RWPE1 (cell line): ENCODE results near the gene COPZ2.

Source experiments
- CTCF ChIA-PET: fragments of 350-600 bp; sonication (Branson Sonifier 250); formaldehyde crosslinking; extraction: SDS; loops from one replicate; lab custom pipeline; 2021; lab: Yijun Ruan, JAX
- POLR2A ChIA-PET: fragments of 400-600 bp; formaldehyde crosslinking; extraction: SDS; loops from one replicate; lab custom pipeline; 2020; ENCODE audit warnings: antibody characterized with exemption; ENCODE audit not compliant: low non-redundant PET; lab: Yijun Ruan, JAX
- DNase-seq: peaks from one replicate; pipeline ENCODE4 v3.0.0; 2012; ENCODE audit warnings: low spot score
- H3K27ac ChIP-seq: fragments of 450-650 bp; 2 replicates; pipeline ENCODE4 v1.5.1; 2017
- CTCF ChIP-seq: fragments of 450-650 bp; conservative IDR thresholded peaks from 2 replicates; pipeline ENCODE4 v1.5.1; 2017; ENCODE audit warnings: low read depth, mild to moderate bottlenecking

The COPZ2 gene

GRCh38 chr17:48012151-48012520, 25.5 kb downstream of the COPZ2 start:
- ChIA-PET POLR2A (no interaction called here), CTCF (interaction anchor here (0.6 kb wide), 1 partner anchor 544 kb away, joined by 3 read pairs; no protein-coding TSS in a partner anchor)
- no peak for DNase-seq
- no peak for TF ChIP-seq CTCF
- H3K27ac ChIP-seq, result no peak overlapping the region

GRCh38 chr17:48011405-48012150, 26.0 kb downstream of the COPZ2 start:
- peak; percentile 68 for TF ChIP-seq CTCF
- CTCF ChIA-PET, result interaction anchor here (0.6 to 0.9 kb wide), 3 partner anchors 12 to 608 kb away, joined by 3 read pairs; no protein-coding TSS in a partner anchor
- peak; percentile 18 for DNase-seq
- H3K27ac ChIP-seq, result no peak overlapping the region
- POLR2A ChIA-PET, result no interaction called here

GRCh38 chr17:48010193-48010592, 27.4 kb downstream of the COPZ2 start:
- no peak overlapping the region for H3K27ac ChIP-seq
- no peak for DNase-seq
- no peak for TF ChIP-seq CTCF
- CTCF ChIA-PET, result interaction anchor here (0.6 kb wide), 1 partner anchor 13 kb away, joined by 4 read pairs; no protein-coding TSS in a partner anchor
- POLR2A ChIA-PET, result no interaction called here

- CTCF ChIA-PET, result interaction anchor here (0.8 kb wide), 1 partner anchor 58 kb away, joined by 3 read pairs; no protein-coding TSS in a partner anchor
- no peak overlapping the region for H3K27ac ChIP-seq
- TF ChIP-seq CTCF, result no peak
- POLR2A ChIA-PET, result interaction anchor here (0.7 kb wide), 1 partner anchor 731 kb away, joined by 3 read pairs; no protein-coding TSS in a partner anchor
- no peak for DNase-seq
Measured at GRCh38 chr17:48006936-48007709, 30.5 kb downstream of the COPZ2 start.

- TF ChIP-seq CTCF, result no peak
- DNase-seq, result no peak
- H3K27ac ChIP-seq, result no peak overlapping the region
- POLR2A ChIA-PET, result interaction anchor here (0.6 kb wide), 2 partner anchors 12 to 44 kb away, joined by 3 to 4 read pairs; no protein-coding TSS in a partner anchor
- CTCF ChIA-PET, result no interaction called here
Measured at GRCh38 chr17:48004983-48005382, 32.6 kb downstream of the COPZ2 start.

- CTCF ChIA-PET, result interaction anchor here (0.6 to 0.8 kb wide), 5 partner anchors 31 to 924 kb away, joined by 3 to 5 read pairs (median 4); no protein-coding TSS in a partner anchor
- no peak for TF ChIP-seq CTCF
- POLR2A ChIA-PET, result no interaction called here
- H3K27ac ChIP-seq, result peak overlapping the region; percentile 54
- DNase-seq, result no peak
Measured at GRCh38 chr17:48003417-48004151, 34.0 kb downstream of the COPZ2 start.
